Breast epithelium (tissue), 4 donors: ENCODE results near the gene HSPA12B. TPM values are rescaled to one million over a fixed set of nuclear protein-coding genes. Genes with fewer than 3 reads are reported as not detected.
A peak's percentile ranks its signal among the peaks of the same experiment; 100 is the strongest.

ENCODE experiments used
- DNase-seq, 2 donors: peaks; one replicate each; pipeline ENCODE4 v3.0.0-alpha.2; 2019; ENCODE audit warnings: low spot score in 2 of 2
- H3K27ac ChIP-seq, 2 donors: fragments of 200-600 bp; sonication (generic) in 1 of 2; one replicate each; pipeline ENCODE4 v1.5.1; 2016 to 2019; ENCODE audit warnings: mild to moderate bottlenecking in 1 of 2
- H3K27me3 ChIP-seq, 2 donors: fragments of 200-600 bp; sonication (generic) in 1 of 2; one replicate each; pipeline versions ENCODE4 v1.5.1 to v1.6.0; 2017 to 2019; ENCODE audit warnings: control low read depth in 1 of 2, mild to moderate bottlenecking in 1 of 2
- H3K36me3 ChIP-seq: fragments of 200-600 bp; one replicate; pipeline ENCODE4 v1.5.1; 2019
- H3K4me1 ChIP-seq, 2 donors: fragments of 200-600 bp; sonication (generic); one replicate each; pipeline ENCODE4 v1.5.1; 2016 to 2019; ENCODE audit warnings: control low read depth in 1 of 2
- H3K4me3 ChIP-seq, 3 donors: fragments of 200-600 bp; sonication (generic); 1 replicate in 2 of 3; 2 replicates in 1 of 3; pipeline ENCODE4 v1.5.1; 2016 to 2019; ENCODE audit warnings: mild to moderate bottlenecking in 3 of 3, moderate library complexity in 2 of 3
- H3K9me3 ChIP-seq, 2 donors: fragments of 200-600 bp; sonication (generic) in 1 of 2; one replicate each; pipeline ENCODE4 v1.5.1; 2016 to 2019; ENCODE audit warnings: control low read depth in 1 of 2
- POLR2A ChIP-seq: fragments of 450-650 bp; IDR thresholded peaks from one replicate; pipeline ENCODE4 v1.6.1; 2016; ENCODE audit warnings: antibody characterized with exemption, mild to moderate bottlenecking, moderate library complexity
- POLR2AphosphoS5 ChIP-seq, 3 donors: sonication (generic); formaldehyde crosslinking; IDR thresholded peaks; one replicate each; pipeline ENCODE4 v1.6.1; 2017; ENCODE audit warnings: antibody characterized with exemption in 3 of 3
- intact Hi-C: fragments of 100-400 bp; cut with DNase I; formaldehyde crosslinking; loops from one replicate; pipeline ENCODE4 v1.15.1; 2023; ENCODE audit warnings: low total_unique reads
- total RNA-seq, 3 donors: library from RNA; depleted of rRNA; stranded (reverse); fragments of >200 nt; gene quantifications; one replicate each; pipeline ENCODE4 v1.1.0, GENCODE V29; 2016
- TF ChIP-seq, protein P1 (sequence below), 3 donors: fragments of 450-650 bp; IDR thresholded peaks; one replicate each; pipeline ENCODE4 v1.5.1; 2016 to 2017; ENCODE audit warnings: antibody characterized with exemption in 3 of 3, mild to moderate bottlenecking in 3 of 3, moderate library complexity in 3 of 3

The HSPA12B gene
- total RNA-seq, 3 donors from 2014 or later: 7.0 to 25.2 (median 9.3) TPM

DNA sequence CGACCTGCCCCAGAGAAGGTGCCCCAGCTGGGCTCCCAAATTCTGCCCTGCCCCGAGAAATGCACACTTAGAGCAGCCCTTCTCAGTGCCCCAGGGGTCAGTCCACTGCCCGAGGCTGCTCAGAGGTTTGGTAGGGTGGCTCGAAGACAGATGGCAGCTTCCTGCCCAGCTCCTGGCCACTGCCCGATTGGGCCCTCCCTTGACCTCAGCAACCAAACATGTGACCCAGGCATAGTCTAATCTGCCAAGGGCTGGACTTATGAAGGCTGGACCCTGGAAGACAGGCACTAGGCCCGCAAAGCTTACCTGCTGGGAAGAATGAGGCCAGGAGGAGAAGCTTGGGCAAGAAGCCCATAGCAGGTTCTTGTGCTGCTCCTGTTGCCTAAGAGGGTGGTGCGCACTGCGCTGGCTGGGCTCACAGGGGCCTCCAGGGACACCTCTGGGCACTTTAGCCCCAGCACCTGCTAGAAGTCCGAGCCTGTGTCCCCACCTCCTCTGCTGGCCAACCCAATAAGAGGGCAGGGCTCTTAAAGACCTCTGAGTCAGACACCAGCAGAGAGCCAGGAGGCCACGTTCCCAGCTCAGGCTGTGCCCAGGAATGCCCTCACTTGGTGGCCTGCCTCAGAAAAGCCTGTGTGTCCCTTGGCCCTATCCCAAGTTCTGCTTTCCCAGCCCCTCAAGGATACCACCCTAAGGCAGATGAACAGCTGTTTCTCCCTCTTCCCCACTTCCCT, 25.5 kb upstream of the HSPA12B start:
- H3K4me1 ChIP-seq: peaks cover 0 to 3% of the 10 kb centered on the region in 2 donors
- intact Hi-C loops: no loop called here
- H3K27me3 ChIP-seq: no peaks in the 10 kb centered on the region
- DNase-seq: no peak
- TF ChIP-seq POLR2AphosphoS5 (IDR thresholded peaks at IDR 0.05) (no peak), POLR2A (no peak)
- TF ChIP-seq, protein P1, sequence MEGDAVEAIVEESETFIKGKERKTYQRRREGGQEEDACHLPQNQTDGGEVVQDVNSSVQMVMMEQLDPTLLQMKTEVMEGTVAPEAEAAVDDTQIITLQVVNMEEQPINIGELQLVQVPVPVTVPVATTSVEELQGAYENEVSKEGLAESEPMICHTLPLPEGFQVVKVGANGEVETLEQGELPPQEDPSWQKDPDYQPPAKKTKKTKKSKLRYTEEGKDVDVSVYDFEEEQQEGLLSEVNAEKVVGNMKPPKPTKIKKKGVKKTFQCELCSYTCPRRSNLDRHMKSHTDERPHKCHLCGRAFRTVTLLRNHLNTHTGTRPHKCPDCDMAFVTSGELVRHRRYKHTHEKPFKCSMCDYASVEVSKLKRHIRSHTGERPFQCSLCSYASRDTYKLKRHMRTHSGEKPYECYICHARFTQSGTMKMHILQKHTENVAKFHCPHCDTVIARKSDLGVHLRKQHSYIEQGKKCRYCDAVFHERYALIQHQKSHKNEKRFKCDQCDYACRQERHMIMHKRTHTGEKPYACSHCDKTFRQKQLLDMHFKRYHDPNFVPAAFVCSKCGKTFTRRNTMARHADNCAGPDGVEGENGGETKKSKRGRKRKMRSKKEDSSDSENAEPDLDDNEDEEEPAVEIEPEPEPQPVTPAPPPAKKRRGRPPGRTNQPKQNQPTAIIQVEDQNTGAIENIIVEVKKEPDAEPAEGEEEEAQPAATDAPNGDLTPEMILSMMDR (IDR thresholded peaks at IDR 0.05): no peak
- H3K9me3 ChIP-seq: no peaks in the 10 kb centered on the region
- H3K36me3 ChIP-seq: no peaks in the 10 kb centered on the region
- H3K27ac ChIP-seq: no peak overlapping the region
- no peak overlapping the region for H3K4me3 ChIP-seq

DNA sequence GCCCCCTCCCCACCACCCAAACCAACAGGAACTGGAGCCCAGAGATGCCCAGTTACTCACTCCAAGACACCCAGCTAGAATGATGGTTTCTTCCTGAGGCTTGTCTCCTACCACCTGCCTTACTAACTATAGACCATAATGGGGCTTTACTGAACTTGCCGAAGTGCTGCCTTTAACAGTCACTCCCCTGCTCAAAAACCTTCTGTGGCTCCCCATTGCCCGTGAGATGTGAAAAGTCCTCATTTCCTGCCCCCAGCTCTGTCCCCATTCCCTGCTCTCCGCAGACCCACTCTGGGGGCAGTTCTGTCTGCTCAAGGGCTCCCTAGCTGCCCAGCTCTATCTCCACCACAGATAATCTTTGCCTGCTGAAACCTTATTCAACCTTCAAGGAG, 25.0 kb upstream of the HSPA12B start:
- Histone ChIP-seq H3K9me3 (no peaks in the 10 kb centered on the region), H3K27ac (no peak overlapping the region), H3K36me3 (no peaks in the 10 kb centered on the region), H3K4me1 (peaks cover 0 to 3% of the 10 kb centered on the region in 2 donors), H3K4me3 (no peak overlapping the region), H3K27me3 (no peaks in the 10 kb centered on the region)
- intact Hi-C loops: no loop called here
- no peak for DNase-seq
- TF ChIP-seq POLR2AphosphoS5 (IDR thresholded peaks at IDR 0.05) (no peak), POLR2A (no peak)
- TF ChIP-seq, protein P1 (IDR thresholded peaks at IDR 0.05): no peak

DNA sequence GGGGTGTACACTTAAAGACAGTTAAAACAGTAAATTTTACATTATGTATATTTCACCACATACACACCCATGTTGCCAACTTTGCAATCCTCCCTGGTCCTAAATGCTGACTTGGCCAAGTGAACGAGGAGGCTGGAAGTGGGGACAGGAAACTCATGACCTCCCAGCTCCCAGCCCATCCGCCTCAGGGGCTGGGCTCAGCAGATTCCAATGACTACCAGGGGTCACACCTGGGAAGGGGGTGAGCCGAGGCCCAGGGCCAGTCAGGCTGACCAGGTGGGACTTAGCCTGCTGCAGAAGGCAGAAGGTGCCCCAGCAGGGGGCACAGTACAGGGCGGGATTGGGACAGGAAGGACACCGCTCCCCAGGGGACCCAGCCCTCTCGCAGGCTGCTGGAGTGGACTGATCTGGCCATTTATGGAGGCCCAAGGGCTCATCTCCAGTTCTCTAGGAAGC, 22.4 kb upstream of the HSPA12B start:
- TF ChIP-seq POLR2A: no peak
- TF ChIP-seq, protein P1 (IDR thresholded peaks at IDR 0.05): no peak
- TF ChIP-seq POLR2AphosphoS5 (IDR thresholded peaks at IDR 0.05): no peak
- Histone ChIP-seq H3K9me3 (no peaks in the 10 kb centered on the region), H3K27me3 (no peaks in the 10 kb centered on the region), H3K27ac (peak overlapping the region in 1 of 2 donors; percentile 55), H3K4me3 (peak overlapping the region in 1 of 3 donors; percentile 23), H3K36me3 (no peaks in the 10 kb centered on the region), H3K4me1 (peaks cover 0 to 3% of the 10 kb centered on the region in 2 donors)
- no peak for DNase-seq
- intact Hi-C loops: loop anchor here (5.0 kb wide), 1 partner anchor 1123 kb away; no protein-coding TSS in a partner anchor

DNA sequence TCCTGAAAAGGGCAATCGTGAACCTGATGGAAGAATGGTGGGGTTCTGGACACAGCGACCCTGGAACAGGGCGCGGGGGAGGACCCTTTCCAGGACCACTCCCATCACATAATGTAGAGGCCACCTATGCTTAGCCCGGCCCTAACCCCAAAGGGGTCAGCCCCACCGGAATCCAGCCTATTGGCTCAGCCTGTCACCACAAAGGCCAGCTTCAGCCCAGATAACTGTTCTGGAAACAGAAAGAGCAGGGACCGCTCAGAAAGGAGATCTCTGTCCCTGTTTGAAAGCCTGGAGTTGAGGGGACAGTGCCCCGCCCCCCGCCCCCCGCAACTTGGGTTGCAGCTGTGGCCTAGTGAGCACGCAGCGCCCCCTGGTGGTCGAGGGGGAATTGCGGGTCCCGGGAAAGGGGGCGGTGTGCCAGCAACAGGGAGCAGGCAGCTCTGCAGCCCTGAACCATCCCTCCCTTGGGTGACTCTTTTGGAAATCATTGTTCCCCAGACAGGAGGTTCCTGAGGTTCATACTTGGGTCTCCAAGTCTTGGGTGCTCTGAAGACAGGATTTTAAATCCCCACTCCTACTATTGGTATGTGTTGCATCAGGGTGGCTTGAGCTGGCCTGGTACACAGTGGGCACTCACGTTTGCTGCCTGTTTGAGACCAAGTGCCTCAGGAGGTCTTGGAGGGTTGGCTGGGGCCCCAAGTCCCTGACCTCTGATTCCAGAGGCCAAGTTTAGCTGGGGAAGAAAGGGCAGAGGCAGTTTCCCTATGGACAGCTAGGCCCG, 21.6 kb upstream of the HSPA12B start:
- no peaks in the 10 kb centered on the region for H3K9me3 ChIP-seq
- H3K4me3 ChIP-seq: peak overlapping the region in 2 of 3 donors; percentile 0 to 23
- H3K4me1 ChIP-seq: peaks cover 0 to 3% of the 10 kb centered on the region in 2 donors
- H3K36me3 ChIP-seq: no peaks in the 10 kb centered on the region
- DNase-seq: peak in 1 of 2 donors; percentile 70
- H3K27ac ChIP-seq: peak overlapping the region in 1 of 2 donors; percentile 55
- H3K27me3 ChIP-seq: no peaks in the 10 kb centered on the region
- intact Hi-C loops: loop anchor here (5.0 kb wide), 1 partner anchor 1124 kb away; no protein-coding TSS in a partner anchor
- TF ChIP-seq, protein P1 (IDR thresholded peaks at IDR 0.05): peak; percentile 68 to 92 (median 83)
- TF ChIP-seq POLR2AphosphoS5 (IDR thresholded peaks at IDR 0.05) (peak in 1 of 3 donors; percentile 40), POLR2A (no peak)
